Cerebellar nuclear complex (tissue), 1 donor: ENCODE data around the gene MCU.
A peak's percentile ranks its signal among the peaks of the same experiment; 100 is the strongest.

Experiments used
- DNase-seq, 2 experiments: peaks; one replicate each; lab custom pipeline; 2025; lab: John Stamatoyannopoulos, UW

The MCU gene

DNA sequence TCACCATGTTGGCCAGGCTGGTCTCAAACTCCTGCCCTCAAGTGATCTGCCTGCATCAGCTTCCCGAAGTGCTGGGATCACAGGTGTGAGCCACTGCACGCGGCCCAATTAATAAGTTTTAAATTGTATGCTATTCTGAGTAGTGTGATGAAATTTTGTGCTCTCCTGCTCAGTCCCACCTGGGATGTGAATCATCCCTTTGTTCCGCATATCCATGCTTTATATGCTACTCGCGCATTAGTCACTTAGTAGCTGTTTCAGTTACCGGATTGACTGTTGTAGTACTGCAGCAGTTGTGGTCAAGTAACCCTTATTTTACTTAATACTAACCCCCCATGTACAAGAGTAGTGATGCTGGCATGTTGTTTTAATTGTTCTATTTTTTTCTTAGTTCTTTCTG is 154.3 kb downstream of the MCU start:
- no peak for DNase-seq

DNA sequence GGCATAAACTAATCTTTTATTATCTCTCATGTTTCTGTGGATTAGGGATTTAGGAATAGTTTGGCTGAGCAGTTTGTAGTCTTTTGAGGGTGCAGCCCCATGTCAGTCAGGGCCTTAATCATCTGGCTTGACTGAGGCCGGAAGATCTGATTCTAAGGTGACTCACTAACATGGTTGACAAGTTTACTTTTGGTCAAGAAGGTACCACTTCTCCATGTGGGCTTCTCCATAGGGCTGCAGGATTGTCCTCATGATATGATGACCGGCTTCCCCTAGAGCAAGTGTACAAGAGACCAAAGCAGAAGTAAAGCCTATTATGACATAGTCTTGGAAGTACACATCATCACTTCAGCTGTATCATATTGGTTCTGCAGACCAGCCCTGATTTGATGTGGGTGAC is 155.7 kb downstream of the MCU start:
- no peak for DNase-seq

- DNase-seq: no peak
These were observed 158.9 kb downstream of the MCU start for GRCh38 chr10:72850861-72851260.

DNA sequence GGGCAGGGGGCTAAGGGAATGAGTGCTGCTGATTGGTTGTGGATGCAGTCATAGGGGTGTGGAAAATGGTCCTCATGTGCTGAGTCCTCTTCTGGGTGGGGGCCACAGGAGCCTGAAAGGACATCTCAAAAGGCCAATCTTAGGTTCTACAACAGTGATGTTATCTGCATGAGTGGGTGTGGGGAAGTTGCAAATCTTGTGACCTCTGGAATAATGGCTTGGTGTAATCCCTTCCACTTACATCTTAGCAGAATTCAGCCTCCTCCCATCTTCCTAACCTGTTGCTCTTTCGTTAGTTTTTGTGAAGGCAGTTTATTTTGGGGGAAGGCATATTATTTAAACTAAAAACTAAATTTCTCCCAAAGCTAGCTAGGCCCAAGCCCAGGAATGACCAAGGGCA is 159.6 kb downstream of the MCU start:
- DNase-seq: no peak

DNA sequence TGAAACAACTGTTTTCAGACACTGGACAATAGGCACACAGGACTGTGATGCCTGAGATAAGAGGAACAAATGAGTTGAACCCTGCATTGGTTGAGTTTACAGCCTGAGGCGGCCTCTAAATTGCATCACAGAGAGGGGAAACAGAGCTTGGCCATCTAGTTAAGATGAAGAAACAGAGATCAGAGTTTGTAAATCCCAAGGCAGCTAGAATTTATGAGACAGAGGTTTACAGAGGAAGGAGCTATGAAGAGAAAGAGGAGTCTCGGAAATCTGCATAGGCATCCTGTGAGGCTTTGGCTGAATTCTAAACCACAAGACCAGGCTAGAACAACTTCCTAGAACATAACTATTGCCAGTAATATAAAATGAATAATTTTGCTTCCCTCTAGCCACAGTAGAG is 160.6 kb downstream of the MCU start:
- no peak for DNase-seq

DNA sequence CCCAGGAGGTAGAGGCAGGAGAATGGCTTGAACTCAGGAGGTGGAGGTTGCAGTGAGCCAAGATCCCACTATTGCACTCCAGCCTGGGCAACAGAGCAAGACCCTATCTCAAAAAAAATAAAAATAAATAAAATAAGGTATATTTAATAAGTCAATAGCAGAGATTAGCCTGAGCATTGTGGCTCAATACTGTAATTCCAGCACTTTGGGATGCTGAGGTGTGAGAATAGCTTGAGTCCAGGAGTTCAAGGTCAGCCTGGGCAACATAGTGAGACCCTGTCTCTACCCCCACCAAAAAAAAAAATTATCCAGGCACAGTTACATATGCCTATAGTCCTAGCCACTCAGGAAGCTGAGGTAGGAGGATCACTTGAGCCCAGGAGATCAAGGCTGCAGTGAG is 163.2 kb downstream of the MCU start:
- DNase-seq: no peak

DNA sequence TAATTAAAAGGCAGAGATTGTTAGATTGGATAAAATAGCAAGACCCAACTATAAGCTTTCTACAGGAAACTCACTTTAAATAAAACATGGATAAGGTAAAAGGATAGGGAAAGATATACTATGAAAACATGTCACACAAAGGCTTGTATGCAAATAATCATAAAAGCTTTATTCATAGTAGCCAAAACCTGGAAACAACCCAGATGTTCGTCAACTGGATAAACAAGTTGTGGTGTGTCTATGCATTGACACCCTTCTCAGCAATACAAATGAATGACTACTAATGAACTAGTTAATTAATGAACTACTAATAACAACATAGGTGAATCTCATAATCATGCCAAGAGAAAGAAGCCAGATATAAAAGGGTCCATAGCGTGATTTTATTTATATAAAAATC is 163.8 kb downstream of the MCU start:
- no peak for DNase-seq

GRCh38 chr10:72858067-72858466 is 166.1 kb downstream of the MCU start:
- no peak for DNase-seq

DNA sequence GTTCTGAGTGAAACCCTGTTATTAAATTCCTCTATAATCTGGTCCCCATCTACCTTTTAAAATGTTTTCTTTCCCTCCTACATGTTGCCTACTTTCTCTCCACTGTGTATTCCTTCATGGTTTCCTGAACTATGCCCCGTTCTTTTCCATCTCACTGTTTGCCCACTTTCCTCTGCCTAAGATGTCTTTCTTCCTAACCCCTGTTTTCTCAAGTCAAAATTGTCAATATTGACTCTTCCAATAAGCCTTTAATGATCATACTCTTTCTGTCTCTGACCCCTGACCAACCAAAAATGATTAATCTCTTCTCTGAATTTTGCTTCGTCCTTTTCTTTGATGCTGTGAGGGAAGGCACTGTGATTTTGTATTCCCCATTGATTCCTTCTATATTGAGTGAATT is 171.0 kb downstream of the MCU start:
- no peak for DNase-seq

- peak; percentile 6 to 63 for DNase-seq
These were observed 183.5 kb downstream of the MCU start for GRCh38 chr10:72875250-72876055.

DNA sequence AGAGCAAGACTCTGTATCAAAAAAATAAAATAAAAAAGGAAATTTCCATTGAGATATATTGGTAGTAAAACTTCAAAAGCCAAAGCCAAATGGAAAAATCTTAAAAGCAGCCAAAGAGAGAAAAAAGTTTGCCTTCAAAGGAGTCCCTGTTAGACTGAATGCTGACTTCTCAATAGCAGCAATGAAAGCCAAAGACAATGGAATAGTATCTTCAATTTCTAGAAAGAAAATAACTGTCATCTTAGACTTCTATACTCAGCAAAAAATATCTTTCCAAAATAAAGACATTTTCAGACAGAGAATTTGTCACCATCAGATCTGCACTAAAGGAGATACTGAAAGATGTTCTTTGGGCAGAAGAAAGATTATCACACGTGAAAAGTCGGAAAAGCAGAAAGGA is 187.3 kb downstream of the MCU start:
- no peak for DNase-seq

DNA sequence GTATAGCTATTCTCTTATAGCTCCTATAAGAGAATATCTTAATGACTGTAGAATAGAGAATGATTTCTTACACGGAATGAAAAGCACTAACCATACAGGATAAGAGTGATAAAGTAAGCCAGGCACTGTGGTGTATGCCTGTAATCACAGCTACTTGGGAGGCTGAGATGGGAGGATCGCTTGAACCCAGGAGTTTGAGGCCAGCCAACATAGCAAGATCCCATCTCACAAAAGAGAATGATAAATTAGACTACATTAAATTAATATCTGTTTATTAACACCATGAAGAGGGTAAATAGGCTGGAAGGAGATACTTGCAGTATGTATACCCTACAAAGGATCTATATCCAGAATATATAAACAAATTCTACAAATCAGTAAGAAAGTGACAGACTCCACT is 189.3 kb downstream of the MCU start:
- no peak for DNase-seq

- no peak for DNase-seq
These were observed 191.9 kb downstream of the MCU start for GRCh38 chr10:72883861-72884260.

- no peak for DNase-seq
These were observed 194.0 kb downstream of the MCU start for GRCh38 chr10:72885953-72886352.

DNA sequence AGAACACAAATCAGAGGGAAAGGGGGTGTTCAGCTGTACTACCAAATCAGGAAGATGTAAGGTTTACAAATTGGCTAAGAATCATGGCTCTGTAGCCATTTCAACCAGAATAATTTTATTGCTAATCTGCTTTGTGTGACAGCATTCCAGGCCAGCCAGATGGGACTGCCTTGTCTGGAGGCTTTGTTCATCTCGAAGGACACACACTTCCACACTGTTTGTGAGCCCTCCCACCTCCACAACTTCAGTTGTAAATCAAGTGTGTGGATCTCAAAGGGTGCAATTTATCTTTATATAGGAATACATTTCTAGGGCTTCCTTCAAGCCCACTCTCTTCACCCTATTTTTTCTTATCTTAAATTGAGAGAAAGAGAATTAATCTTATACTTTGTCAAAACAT is 194.7 kb downstream of the MCU start:
- no peak for DNase-seq

- no peak for DNase-seq
These were observed 195.1 kb downstream of the MCU start for GRCh38 chr10:72887043-72887442.

DNA sequence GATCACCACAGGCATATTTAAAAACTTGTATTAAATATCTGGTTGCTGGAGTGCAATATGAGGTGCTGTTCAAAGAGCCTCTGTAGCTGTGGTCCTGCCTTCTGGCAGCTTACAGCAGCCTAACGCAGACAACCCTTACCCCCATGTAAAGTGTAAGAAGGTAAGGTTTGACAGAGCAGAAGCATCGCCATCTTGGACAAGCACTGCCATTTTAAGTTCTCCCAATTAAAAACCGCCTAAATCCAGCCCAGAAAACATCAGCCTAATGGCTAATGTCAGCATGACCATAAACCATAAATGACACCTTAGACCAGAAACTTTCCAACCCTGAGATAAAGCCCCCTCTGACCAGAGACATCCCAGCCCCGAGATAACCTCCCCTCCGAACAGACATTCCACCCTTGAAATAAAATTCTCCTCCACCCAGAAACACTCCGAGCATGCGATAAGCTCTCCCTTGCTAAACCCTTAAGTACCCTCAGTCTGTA is 196.3 kb downstream of the MCU start:
- DNase-seq: no peak

GRCh38 chr10:72889391-72889831 is 197.5 kb downstream of the MCU start:
- no peak for DNase-seq

GRCh38 chr10:72890086-72890485 is 198.1 kb downstream of the MCU start:
- DNase-seq: no peak

DNA sequence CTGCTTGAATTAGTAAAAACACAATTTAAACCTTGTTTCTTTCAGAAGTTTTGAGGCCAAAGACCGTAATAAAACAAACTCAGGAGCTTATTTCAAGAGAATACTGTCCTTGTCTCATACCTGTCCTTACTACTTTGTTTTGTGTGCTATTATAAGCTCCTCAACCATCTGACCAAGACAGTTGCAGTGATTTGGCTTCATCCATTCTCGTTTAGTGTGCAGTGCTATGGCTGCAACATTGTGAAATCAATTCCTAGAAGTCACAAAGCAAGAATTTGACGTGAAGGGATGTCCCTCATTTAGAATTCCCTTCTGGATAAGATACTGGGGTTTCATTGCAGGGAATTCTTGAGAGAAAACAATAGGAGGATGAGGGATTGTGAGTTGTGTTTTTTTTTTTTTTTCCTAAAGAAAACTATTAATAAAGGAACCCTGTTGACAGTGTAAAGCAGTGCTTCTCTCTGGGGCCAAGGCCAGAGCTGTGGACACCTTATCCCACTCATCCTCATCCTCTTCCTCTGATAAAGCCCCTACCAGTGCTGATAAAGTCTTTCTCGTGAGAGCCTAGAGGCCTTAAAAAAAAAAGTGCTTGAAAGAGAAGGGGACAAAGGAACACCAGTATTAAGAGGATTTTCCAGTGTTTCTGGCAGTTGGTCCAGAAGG is 201.3 kb downstream of the MCU start, which contains the start of gene OIT3:
OIT3 (plus strand) TSS at position 604 of the 663 bp plus-strand sequence. CDS start 60 bp downstream, outside the sequence.
- no peak for DNase-seq

DNA sequence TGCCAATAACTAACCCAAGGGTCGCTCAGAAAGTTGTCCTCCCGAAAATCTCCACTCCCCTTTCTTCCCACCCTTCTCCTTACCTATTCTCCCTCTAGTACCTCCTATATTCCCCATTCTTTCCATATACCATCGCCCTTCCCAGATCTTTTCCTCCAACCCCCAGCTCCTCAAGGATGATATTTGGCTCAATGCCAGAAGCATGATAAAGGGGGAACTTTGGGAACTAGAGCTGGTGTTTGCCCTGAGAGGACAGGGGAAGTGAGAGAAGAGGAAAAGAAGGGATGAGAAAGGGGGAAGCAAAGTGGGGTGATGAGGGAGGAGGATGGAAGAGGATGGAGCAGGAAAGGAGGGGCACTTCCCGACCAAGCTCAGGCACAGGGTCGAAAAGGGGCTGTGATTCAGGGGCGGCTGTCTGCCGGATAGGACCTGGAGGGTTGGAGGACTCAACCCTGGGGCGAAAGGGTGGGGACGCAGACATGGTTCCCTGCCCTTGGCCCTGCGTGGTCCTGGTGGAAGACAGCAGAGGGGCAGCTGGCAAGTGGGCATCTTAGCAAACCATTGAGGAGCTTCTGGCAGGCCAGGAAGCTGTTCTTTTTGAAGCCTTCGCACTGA is 203.4 kb downstream of the MCU start:
- no peak for DNase-seq

- DNase-seq: no peak
These were observed 206.7 kb downstream of the MCU start for GRCh38 chr10:72898616-72899015.

DNA sequence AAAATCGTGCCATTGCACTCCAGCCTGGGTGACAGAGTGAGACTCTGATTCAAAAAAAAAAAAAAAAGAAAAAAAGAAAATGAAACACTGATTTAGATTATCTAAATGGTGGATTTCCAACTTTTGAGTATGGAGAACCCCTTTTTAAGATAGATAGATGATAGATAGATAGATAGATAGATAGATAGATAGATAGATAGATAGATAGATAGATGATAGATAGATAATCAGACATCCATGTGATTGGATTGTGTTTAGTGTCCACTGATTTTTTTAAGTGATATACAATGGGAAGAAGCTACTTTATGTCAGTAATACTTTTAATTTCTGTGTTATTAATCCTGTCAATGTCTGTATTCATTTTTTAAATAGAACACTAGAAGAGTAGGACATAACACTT is 207.6 kb downstream of the MCU start:
- DNase-seq: no peak
